Mesodermal cell (in vitro differentiated cells): Measurements from ENCODE around the gene COL19A1.
"Not testable (repeated sequence)": the region's sequence is repeated elsewhere in the genome, so short reads cannot be mapped to it uniquely, and the experiment has no call there.

Experiments used
- H3K27ac ChIP-seq: 2 replicates; pipeline ENCODE4 v1.7.0; 2013; ENCODE audit warnings: mild to moderate bottlenecking, low read depth, low read length, moderate library complexity; ENCODE audit not compliant: severe bottlenecking
- H3K36me3 ChIP-seq: 2 replicates; pipeline ENCODE4 v1.7.1; 2013; ENCODE audit warnings: mild to moderate bottlenecking, low read length, moderate library complexity; ENCODE audit not compliant: control insufficient read depth, insufficient read depth
- H3K4me1 ChIP-seq: one replicate; pipeline ENCODE4 v1.7.1; 2013; ENCODE audit warnings: mild to moderate bottlenecking, low read length; ENCODE audit not compliant: insufficient read depth, control insufficient read depth, poor library complexity, severe bottlenecking
- H3K4me3 ChIP-seq: 2 replicates; pipeline ENCODE4 v1.7.0; 2013; ENCODE audit warnings: low read length, control low read depth, mild to moderate bottlenecking; ENCODE audit not compliant: insufficient read depth, poor library complexity, severe bottlenecking; ENCODE audit errors: extremely low read depth
- H3K9me3 ChIP-seq: 2 replicates; pipeline ENCODE4 v1.7.1; 2013; ENCODE audit warnings: mild to moderate bottlenecking, low read length, moderate library complexity; ENCODE audit not compliant: control insufficient read depth
- WGBS, 2 experiments: methylation state at CpG; one replicate each; pipeline ENCODE4 v1.1.5; 2013; ENCODE audit warnings: missing lambda C conversion rate in 2 of 2; ENCODE audit not compliant: insufficient coverage in 2 of 2; 5-methylcytosine and 5-hydroxymethylcytosine counted together

Gene COL19A1

DNA sequence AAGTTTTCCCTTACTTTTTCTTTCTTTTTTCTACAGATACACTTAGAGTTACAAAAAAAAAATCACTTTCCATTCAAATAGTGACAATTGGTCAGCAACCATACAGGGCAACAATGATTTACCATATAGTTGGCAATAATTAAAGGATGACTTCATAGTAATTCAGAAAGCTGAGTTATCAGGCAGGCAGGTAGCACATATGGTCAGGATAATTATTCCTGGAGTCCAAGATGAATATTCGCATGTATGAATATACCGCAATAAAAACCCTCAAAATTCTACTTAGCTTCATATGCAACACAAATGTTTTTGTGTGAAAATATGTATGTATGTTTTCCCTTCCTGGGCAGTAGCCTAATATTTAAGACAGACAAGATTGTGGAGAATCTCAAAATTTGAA, 34.5 kb downstream of the COL19A1 start:
- H3K9me3 ChIP-seq = no peaks in the 10 kb centered on the region
- no peaks in the 10 kb centered on the region for H3K36me3 ChIP-seq
- no peak overlapping the region for H3K4me3 ChIP-seq
- 100% methylated on average over 2 of the region's 2 CpGs; no CpG with 5 or more reads in 1 of the 2 experiments for WGBS, 2 experiments
- no peak overlapping the region for H3K27ac ChIP-seq
- no peaks in the 10 kb centered on the region for H3K4me1 ChIP-seq

GRCh38 chr6:69901361-69901760, 35.0 kb downstream of the COL19A1 start:
- no peaks in the 10 kb centered on the region for H3K9me3 ChIP-seq
- no peaks in the 10 kb centered on the region for H3K36me3 ChIP-seq
- H3K4me1 ChIP-seq = no peaks in the 10 kb centered on the region
- H3K4me3 ChIP-seq = no peak overlapping the region
- H3K27ac ChIP-seq = no peak overlapping the region
- 100% methylated on average over 1 to 2 of the region's 3 CpGs for WGBS, 2 experiments

DNA sequence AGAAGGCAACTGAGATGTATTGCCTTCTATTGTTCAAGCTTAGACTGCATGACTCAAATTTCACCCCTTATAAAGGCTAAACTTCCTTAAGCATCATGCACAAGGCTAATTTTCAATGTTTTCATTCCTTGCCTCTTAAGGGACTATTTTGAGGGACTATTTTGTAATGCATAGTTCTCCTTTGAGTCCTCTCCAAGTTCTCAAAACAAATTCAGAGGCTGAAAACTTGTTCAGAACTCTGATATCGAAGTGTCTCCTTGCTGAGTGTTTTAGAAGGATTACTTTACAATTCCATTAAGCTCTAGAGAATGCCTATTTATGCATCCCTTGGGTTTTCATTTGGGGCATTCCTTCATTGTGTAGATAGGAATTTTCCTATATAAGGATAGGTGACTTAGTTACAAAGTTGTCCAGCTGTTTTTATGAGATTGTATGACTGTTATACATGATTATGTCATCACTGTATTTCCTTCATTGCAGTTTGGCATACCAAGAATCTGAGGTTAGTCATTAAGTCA, 41.7 kb downstream of the COL19A1 start:
- 100% methylated on average over 1 of the region's 1 CpG; no CpG with 5 or more reads in 1 of the 2 experiments for WGBS, 2 experiments
- Histone ChIP-seq H3K36me3 (no peaks in the 10 kb centered on the region), H3K4me3 (no peak overlapping the region), H3K9me3 (no peaks in the 10 kb centered on the region), H3K27ac (no peak overlapping the region), H3K4me1 (no peaks in the 10 kb centered on the region)

GRCh38 chr6:69913361-69913760, 47.0 kb downstream of the COL19A1 start:
- no peaks in the 10 kb centered on the region for H3K9me3 ChIP-seq
- no peaks in the 10 kb centered on the region for H3K36me3 ChIP-seq
- no peak overlapping the region for H3K4me3 ChIP-seq
- H3K4me1 ChIP-seq = peaks cover 5% of the 10 kb centered on the region
- H3K27ac ChIP-seq = no peak overlapping the region

DNA sequence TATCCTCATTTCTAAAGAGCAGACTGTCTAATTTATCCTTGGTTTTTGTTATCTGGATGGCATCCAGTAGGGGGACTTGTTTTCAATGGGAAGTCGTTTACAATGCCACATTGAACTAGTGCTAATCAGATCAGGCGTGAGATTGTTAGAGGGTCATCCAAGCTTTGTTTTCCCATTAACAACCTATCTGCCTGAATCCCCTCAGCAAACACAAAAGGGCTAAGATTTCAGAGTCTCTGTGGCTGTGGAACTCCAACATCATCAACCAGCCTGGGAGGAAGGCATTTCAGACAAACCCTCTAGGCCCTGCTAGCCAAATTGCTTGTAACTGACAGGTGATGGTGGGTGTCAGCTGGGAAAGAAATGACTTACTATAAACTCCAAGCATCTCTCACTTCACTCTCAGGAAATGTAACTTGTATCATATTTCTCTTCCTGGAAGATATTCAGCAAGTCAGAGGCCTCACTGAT, 47.7 kb downstream of the COL19A1 start:
- H3K4me3 ChIP-seq = no peak overlapping the region
- no peak overlapping the region for H3K27ac ChIP-seq
- whole genome bisulfite sequencing, 2 experiments = no CpG with 5 or more reads among the region's 2 CpGs
- H3K9me3 ChIP-seq = no peaks in the 10 kb centered on the region
- H3K36me3 ChIP-seq = no peaks in the 10 kb centered on the region
- H3K4me1 ChIP-seq = peaks cover 12% of the 10 kb centered on the region

DNA sequence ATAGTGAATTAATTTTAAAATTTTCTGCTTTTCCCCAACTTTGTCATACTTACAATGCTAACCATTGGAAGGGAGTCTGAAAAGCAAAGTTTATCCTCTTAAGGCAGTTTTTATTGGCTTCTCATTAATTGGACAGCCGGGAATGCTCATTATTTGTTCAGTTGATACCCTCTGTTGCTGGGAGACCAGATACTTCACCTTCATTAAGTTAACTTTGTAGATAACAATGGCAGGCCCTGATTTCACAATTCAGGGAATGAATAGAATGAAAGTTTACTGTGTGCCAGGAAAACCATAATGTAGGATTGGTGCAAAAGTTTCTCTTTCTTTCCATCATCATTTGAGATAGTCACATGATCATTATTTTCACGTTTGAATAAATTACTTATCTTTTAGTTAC, 49.0 kb downstream of the COL19A1 start:
- Histone ChIP-seq H3K4me1 (peaks cover 13% of the 10 kb centered on the region), H3K9me3 (no peaks in the 10 kb centered on the region), H3K27ac (no peak overlapping the region), H3K36me3 (no peaks in the 10 kb centered on the region), H3K4me3 (no peak overlapping the region)
- WGBS, 2 experiments = 100% methylated on average over 1 of the region's 2 CpGs; no CpG with 5 or more reads in 1 of the 2 experiments

- H3K4me3 ChIP-seq = no peak overlapping the region
- H3K36me3 ChIP-seq = no peaks in the 10 kb centered on the region
- peak overlapping the region; percentile 37 for H3K27ac ChIP-seq
- 83 to 100% methylated on average over 1 of the region's 1 CpG for WGBS, 2 experiments
- no peaks in the 10 kb centered on the region for H3K9me3 ChIP-seq
- H3K4me1 ChIP-seq = peaks cover 13% of the 10 kb centered on the region
These were observed 51.5 kb downstream of the COL19A1 start for GRCh38 chr6:69917834-69918233.

DNA sequence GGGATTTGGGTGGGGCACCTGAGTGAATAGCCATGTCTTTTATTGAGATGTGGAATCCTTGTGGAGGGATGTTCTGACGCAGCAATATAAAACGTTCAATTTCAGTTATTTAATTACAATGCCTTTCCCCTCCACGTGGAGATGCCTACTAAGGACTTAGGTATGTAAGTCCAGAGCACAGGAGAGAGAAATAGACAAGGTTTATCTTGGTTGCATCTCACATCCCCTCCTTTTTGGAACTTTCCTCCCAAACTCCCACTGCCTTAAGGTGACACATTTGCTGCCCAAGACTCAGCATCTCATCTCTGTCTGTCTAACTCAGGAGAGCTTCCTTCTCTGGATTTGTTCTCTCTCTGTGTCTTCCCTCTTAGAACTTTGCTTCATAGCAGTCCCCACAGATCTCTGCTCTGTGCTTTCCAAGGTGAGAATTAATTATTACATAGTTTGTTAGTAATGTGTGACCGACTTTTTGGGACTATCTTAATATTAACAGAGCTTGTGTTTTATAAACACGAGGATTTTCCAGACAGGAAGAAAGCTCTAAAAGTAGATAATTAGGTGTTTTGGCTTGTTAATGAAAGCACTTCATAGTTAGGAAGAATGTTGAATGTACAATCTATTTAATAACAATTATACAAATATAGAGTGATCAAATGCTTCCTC, 52.6 kb downstream of the COL19A1 start:
- Histone ChIP-seq H3K27ac (peak overlapping the region; percentile 37), H3K4me3 (no peak overlapping the region), H3K36me3 (no peaks in the 10 kb centered on the region), H3K9me3 (peaks cover 8% of the 10 kb centered on the region), H3K4me1 (peaks cover 13% of the 10 kb centered on the region)
- WGBS, 2 experiments = 100% methylated on average over 1 of the region's 5 CpGs; no CpG with 5 or more reads in 1 of the 2 experiments

- WGBS, 2 experiments = no CpG with 5 or more reads among the region's 2 CpGs
- not testable (repeated sequence) for H3K36me3 ChIP-seq, H3K27ac ChIP-seq, H3K4me3 ChIP-seq, H3K9me3 ChIP-seq
- peaks cover 13% of the 10 kb centered on the region for H3K4me1 ChIP-seq
These were observed 54.7 kb downstream of the COL19A1 start for GRCh38 chr6:69921066-69921465.

- not testable (repeated sequence) for H3K9me3 ChIP-seq, H3K4me3 ChIP-seq, H3K27ac ChIP-seq, H3K36me3 ChIP-seq
- WGBS, 2 experiments = 94 to 96% methylated on average over 16 to 18 of the region's 22 CpGs
- peaks cover 13% of the 10 kb centered on the region for H3K4me1 ChIP-seq
These were observed 55.3 kb downstream of the COL19A1 start for GRCh38 chr6:69921611-69922010.

DNA sequence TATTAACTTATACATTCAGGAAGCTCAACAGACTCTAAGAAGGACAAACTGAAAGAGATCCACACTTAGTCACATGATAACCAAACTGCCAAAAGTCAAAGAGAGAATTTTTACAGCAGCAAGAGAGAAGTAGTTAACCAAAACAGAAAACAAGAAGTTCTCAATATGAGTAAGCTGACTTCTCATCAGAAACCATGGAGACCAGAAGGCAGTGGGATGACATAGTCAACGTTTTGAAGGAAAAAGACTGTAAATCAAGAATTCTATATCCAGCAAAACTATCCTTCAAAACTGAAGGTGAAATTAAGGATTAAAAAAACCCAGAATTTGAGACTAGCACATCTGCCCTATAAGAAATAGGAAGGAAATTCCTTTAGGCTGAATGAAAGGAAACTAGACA, 60.4 kb downstream of the COL19A1 start:
- WGBS, 2 experiments = no CpG with 5 or more reads among the region's 1 CpG

More for the DNA sequence above, 60.4 kb downstream of the COL19A1 start:
- H3K27ac ChIP-seq = no peak overlapping the region
- H3K36me3 ChIP-seq = no peaks in the 10 kb centered on the region
- H3K4me3 ChIP-seq = no peak overlapping the region
- no peaks in the 10 kb centered on the region for H3K4me1 ChIP-seq
- H3K9me3 ChIP-seq = peaks cover 11% of the 10 kb centered on the region
